ENCODE measurements around the gene HIPK2.

HIPK2 gene

DNA sequence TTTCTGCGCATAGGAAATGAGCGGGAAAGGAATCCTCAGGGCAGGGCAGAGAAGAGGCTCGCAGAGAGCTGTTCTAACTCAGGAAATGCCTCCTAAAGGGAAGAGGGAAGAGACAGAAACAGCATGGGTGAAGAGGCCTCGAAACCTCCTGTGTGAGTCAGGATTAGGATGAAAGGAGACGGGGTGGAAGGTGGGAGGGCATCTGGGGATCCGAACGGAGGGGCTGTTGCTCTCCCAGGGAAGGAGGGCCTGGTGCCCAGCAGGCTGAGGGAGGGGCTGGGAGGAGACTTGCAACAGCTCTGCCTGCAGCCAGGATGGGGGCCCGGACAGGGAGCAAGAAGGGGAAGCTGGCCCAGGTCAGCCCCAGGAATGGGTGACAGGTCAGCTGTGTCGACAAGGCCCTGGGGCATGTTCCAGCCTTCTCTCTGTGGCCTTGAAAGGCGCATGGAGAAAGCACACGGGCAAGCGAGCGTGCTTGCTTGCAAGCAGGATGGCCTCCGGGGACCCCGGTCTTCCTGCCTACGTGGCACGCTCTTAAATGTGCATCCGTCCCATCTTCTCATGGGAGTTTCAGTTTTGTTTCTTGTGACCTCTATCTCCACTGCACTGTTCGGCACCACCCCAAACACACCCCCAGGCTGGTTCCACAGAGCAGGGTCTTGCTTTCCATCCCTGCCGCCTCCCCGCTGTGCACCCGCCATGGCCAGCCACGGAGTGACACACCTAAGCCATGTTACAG, 63.5 kb downstream of the HIPK2 start:
- no peak for TF ChIP-seq GATA2 (IDR thresholded peaks at IDR 0.05; ENCODE audit: low read depth, low read length)

DNA sequence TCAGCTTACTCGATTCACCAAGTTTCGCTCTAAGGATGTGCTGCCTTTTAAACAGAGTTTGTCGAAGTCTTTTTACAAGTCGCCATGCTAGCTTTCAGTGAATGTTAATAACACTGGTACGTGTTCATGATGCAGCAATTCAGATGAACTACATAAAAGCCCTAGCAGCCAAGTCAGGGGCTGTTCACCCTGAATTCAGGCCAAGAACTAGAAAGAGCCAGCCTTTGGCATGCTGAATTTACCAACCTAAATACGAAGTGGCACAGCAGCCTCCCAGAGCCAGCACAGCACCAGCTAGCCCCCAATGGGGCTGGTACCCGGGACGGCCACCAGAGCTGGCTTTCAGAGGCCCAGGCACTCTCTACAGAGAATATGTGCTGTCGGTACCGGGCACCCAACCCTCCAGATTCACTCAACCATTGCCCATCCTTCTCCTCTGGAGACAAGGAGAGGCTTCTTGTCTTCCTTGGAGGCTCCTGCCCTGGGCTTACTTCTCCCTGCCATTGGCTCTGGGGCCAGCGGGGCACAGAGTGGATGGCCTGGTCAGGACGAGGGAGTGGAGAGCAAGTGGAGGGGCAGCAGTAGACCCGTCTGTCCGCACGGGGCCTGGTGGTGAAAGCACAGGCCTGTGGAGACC, 64.2 kb downstream of the HIPK2 start:
- TF ChIP-seq GATA3 (IDR thresholded peaks at IDR 0.05; ENCODE audit: low read depth, low read length) (no peak), GATA2 (IDR thresholded peaks at IDR 0.05; ENCODE audit: low read depth, low read length) (no peak)

DNA sequence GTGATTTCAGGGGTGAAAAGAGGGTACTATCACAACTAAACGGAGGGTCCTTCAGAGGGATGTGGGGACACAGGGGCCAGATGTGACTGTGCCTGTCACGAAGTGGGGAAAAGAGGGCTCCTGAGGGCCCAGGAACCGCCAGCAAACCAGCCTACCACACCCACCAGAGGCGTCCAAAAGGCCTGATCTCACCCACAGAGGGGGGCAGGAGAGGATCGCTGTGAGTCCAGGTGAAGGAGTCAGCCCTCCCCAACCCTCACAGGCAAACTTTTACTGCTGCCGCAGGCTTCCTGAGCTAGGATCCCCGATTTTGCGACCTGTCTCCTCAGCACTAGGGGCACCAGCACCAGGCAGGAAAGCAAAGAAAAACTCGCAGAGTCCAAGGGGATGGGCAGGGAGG, 64.7 kb downstream of the HIPK2 start:
- TF ChIP-seq GATA2 (IDR thresholded peaks at IDR 0.05; ENCODE audit: low read depth, low read length) (no peak), GATA3 (IDR thresholded peaks at IDR 0.05; ENCODE audit: low read depth, low read length) (no peak)

DNA sequence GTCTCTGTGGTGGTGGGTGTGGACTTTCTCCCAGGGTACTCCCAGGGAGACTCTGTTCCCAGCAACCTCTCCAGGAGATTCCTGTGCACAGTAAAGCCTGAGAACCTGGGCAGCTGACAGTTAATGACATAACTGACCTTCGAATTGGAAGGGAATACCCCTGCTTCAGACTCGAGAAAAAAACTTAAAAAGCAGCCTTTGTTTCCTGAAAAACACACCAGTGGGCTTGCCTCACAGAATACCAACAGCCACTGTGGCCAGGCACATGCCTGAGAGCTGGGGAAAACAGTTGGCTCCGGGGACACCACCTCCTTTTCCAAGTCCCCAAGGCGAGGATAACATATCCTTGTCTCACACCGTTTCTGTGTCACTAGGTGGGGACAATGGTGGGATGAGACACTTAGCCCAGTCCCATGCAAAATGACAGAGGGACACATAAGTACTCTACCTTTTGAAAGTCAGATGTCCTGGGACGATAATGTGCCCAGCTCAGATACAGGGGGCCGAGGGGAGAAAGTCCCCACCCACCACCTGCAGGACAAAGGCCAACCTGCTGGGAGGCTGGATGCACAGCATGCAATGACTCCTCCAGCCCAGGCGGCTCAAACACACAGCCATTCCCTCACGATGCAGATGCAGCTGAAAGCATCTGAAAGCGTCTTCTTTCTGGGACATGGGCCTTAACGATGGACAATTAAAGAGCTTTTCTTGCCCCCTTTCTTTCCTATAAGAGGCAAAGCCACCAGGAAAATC, 65.6 kb downstream of the HIPK2 start:
- TF ChIP-seq GATA3 (IDR thresholded peaks at IDR 0.05; ENCODE audit: low read depth, low read length) = no peak
- TF ChIP-seq GATA2 (IDR thresholded peaks at IDR 0.05; ENCODE audit: low read depth, low read length) = no peak

DNA sequence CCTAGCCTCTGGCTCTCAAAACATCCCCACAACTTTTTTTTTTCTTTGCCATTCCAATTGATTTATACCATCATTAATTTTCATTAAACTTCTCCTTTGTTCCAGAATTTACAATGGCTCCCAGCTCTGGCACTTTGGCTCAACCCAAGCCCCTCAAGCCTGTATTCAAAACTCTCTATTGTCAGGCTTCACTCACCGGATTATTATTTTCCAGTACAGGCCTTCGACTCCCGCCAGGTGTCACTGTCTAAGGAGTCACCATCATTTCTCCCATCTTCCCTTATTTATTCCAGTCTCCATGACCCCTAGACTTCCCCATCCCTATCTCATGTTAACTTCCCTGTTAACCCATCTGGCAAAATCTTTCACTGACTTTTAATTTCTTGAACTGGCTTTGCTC, 67.8 kb downstream of the HIPK2 start:
- TF ChIP-seq GATA3 (IDR thresholded peaks at IDR 0.05; ENCODE audit: low read depth, low read length) (no peak), GATA2 (IDR thresholded peaks at IDR 0.05; ENCODE audit: low read depth, low read length) (no peak)

DNA sequence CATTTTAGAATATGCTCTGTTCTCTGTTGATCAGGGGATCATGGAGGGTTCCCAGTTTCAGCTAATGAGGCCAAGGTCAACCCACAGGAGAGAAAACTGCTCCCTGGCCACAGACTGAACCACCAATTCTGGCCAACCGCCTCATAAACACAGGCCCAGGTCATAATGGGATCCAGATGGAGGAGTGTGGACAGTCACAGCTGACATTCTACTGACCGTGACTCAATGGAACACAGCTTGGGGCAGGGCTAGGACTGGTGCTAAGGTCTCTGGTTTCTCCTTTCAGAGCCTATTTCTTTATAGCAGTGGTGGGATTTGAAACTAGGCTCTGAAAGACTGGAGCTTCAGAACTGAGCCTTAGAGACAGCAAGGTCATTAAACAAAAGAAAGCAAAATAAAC, 68.3 kb downstream of the HIPK2 start:
- TF ChIP-seq GATA3 (IDR thresholded peaks at IDR 0.05; ENCODE audit: low read depth, low read length) (no peak), GATA2 (IDR thresholded peaks at IDR 0.05; ENCODE audit: low read depth, low read length) (no peak)

DNA sequence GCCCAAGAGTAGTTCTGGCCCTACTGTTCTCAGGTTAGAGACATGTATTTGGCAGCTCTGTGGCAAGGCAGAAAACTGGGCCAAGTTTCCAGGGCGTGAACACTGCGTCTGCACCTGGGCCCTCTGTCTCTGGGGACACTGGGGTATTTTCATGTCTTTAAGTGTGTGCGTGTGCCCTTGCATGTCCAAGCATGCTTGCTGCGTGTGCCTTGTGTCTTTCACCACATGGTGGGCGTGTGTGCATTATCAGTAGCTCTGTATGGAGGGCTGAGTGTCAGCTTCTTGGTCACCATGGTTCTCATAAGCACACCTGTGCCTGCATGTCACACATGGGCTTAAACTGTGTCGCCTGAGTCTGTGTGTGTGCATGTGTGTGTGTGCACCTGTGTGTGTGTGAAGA, 69.3 kb downstream of the HIPK2 start:
- no peak for TF ChIP-seq GATA3 (IDR thresholded peaks at IDR 0.05; ENCODE audit: low read depth, low read length)
- no peak for TF ChIP-seq GATA2 (IDR thresholded peaks at IDR 0.05; ENCODE audit: low read depth, low read length)

DNA sequence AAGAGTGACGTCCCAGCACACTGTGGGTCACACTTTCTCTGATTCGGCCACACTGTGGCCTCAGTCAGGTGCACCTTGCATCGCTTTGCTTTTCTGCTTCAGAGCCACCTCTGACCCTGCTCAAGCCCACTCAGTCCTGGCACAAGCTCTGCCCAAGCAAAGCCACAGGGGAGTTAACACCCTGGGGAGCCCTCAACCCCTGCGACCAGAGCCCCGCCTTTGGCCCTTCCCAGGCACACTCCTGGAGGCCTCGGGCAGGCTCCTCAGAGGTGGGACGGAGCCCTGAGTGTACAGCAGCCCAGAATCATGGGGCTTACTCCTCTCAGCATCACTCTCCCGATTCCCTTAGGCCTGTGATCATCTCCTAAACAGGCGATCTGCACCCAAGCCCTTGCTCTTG, 71.0 kb downstream of the HIPK2 start:
- no peak for TF ChIP-seq GATA2 (IDR thresholded peaks at IDR 0.05; ENCODE audit: low read depth, low read length)
- no peak for TF ChIP-seq GATA3 (IDR thresholded peaks at IDR 0.05; ENCODE audit: low read depth, low read length)

DNA sequence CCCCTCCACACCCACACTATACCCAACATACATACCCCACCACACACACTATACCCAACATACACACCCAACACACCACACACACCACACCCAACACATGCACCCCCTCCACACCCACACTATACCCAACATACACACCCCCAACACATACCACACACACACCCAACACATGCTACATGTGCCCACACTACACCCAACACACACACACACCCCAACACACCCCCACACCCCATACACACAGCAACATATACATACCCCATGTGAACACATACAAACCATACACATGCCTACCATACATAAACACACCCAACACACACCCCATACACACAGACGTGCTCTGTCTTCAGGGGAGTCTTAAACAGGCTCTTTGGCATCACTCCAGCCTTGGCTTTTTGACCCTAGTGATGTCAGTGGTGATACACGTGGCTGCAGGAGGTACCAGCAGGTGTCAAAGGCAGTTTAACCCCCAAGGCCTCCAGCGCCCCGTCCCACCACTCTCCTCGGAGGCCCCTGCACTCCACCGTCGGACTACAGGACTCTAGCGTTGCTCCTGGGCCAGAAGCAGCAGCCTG, 73.4 kb downstream of the HIPK2 start:
- no peak for TF ChIP-seq GATA2 (IDR thresholded peaks at IDR 0.05; ENCODE audit: low read depth, low read length)
- no peak for TF ChIP-seq GATA3 (IDR thresholded peaks at IDR 0.05; ENCODE audit: low read depth, low read length)

DNA sequence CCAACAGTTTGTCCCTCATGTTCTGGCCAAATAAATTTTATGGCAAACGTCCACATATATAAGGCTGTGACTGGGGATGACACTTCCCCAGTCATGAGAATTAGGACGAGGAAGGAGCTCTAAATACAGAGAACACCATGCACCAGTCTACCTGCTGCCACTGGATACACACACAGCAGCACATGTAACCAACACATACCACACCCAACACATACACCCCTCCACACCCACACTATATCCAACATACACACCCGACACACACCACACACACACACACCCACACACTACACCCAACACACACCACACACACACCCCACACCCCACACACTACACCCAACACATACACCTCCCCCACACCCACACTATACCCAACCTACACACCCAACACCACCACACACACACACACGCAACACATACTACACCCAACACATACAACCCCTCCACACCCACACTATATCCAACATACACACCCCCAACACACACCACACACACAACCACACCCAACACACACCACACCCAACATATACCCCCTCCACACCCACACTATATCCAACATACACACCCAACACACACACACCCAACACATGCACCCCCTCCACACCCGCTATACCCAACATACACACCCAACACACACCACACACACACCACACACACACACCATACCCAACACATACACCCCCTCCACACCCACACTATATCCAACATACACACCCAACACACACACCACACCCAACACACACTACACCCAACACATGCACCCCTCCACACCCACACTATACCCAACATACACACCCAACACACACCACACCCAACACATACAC, 74.1 kb downstream of the HIPK2 start:
- no peak for TF ChIP-seq GATA3 (IDR thresholded peaks at IDR 0.05; ENCODE audit: low read depth, low read length)
- TF ChIP-seq GATA2 (IDR thresholded peaks at IDR 0.05; ENCODE audit: low read depth, low read length) = no peak

DNA sequence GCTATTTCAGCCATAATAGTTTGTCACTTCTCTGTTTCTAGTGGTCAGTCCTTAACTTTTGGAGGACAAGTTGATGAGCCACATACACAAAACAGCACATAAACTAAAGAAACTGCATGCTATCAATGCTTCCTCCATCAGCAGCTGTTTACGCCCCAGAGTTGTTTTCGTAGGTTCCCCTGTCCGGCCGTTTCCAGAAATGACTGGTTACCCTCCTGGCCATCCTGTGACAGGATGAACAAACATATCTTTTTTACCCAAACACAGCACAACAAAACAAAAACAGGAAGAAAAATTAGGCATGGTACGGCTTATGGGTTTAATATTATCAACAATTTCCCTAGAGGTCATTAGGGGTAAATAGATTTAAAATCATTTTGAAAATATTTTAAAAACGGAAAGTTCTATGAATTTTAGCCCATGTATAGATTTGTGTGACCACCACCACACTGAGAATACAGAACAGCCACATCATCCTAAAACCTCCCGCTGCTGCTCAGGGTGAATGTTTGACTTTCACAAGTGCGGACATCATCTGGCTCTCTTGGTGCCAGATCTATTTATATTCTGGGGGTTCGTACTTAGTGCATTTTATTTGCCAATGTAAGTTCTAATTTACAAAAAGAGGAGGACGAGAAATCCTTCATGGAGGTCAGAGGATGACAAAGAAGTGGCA, 74.8 kb downstream of the HIPK2 start:
- TF ChIP-seq GATA3 (IDR thresholded peaks at IDR 0.05; ENCODE audit: low read depth, low read length) (no peak), GATA2 (IDR thresholded peaks at IDR 0.05; ENCODE audit: low read depth, low read length) (no peak)

DNA sequence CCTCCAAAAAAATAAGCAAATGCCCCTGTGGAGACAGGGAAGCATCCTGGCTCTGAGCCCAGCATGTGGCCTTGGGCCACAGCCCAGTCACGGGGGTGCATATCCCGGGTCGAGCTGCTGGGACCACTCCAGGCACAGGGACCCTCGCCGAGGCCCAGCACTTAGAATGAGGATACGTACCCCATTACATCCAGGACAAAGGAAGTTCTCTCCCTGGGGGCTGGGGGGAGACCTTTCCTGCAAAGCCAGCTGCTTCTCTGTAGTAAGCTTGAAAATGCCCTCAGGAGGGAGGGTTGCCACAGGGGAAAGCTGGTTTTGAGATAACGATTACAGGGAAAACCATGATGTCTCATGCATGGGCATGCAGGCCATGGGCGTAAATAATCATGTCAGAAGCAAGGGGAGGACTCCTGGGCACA, 75.5 kb downstream of the HIPK2 start:
- TF ChIP-seq GATA3 (IDR thresholded peaks at IDR 0.05; ENCODE audit: low read depth, low read length) = no peak
- TF ChIP-seq GATA2 (IDR thresholded peaks at IDR 0.05; ENCODE audit: low read depth, low read length) = no peak; the same call in 1 of the 2 replicates

DNA sequence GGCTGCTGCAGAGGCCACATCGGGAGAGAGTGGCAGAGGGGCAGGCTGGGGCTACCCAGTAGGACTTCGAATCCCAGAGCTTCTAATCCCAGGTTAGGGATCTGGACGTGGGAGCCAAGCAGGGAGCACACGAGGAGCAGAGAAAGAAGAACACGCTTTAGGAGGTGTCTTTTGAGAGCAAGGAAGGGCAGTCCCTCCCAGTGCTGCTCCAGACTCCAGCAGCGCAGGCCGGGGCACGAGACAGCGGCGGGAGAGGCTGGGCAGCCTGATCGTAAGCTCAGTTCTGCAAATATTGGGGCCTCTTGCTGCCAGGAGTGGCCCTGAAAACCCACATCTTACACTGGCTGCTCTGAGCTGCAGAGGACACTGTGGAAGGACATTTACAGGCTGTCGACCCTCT, 75.9 kb downstream of the HIPK2 start:
- TF ChIP-seq GATA3 (IDR thresholded peaks at IDR 0.05; ENCODE audit: low read depth, low read length) (no peak), GATA2 (IDR thresholded peaks at IDR 0.05; ENCODE audit: low read depth, low read length) (no peak)
